IPS-NIHi7 (cell line): ENCODE results near the gene TREML2.

Experiments used
- DNase-seq: peaks from one replicate; pipeline ENCODE4 v3.0.0; 2012; ENCODE audit warnings: mixed read lengths; ENCODE audit errors: extremely low spot score

TREML2 gene

GRCh38 chr6:41150671-41151070 is 50.3 kb downstream of the TREML2 start:
- DNase-seq: no peak

- DNase-seq: no peak
Measured at GRCh38 chr6:41147917-41148316, 53.0 kb downstream of the TREML2 start.
